ENCODE data around the gene ZDHHC19. TPM values are rescaled to one million over a fixed set of nuclear protein-coding genes. Genes with fewer than 3 reads are reported as not detected.
"Not testable (repeated sequence)": the region's sequence is repeated elsewhere in the genome, so short reads cannot be mapped to it uniquely, and the experiment has no call there.

Gene ZDHHC19
- polyA plus RNA-seq, 1 donor (not counting 4 experiments of a cell fraction or from before 2014, with no cell fraction given) = not detected

DNA sequence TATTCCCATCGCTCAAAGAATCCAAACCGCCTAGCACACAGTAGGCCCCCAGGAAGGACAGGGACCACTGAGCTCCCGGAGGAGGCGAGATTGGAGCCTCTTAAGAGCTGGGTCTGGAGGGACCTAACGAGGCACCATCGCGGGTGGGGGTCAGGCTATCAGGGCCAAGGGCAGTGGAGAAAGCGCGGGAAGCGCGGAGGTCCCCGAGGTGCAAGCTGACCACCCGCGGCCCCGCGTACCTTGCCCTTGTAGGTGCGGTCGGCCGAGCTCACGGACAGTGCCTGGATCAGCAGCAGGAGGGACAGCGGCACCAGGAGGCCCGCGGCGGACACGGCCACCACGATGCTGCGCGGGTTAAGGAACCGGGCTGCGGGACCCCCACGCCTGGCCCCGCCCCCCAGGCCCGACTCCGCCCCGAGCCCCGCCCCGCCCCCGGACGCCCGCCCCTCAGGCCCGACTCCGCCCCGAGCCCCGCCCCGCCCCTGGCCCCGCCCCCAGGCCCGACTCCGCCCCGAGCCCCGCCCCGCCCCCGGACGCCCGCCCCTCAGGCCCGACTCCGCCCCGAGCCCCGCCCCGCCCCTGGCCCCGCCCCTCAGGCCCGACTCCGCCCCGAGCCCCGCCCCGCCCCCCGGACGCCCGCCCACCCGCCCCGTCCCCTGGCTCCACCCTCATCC lies 3.9 kb downstream of the ZDHHC19 start:
- Histone ChIP-seq H3K4me1 (ENCODE audit: control insufficient read depth, extremely low read depth, insufficient read depth, low read length) (no peaks in the 10 kb centered on the region), H3K4me2 (ENCODE audit: control insufficient read depth, extremely low read depth, insufficient read depth, low read depth, low read length) (peak overlapping the region; percentile 45), H3K9me1 (ENCODE audit: control insufficient read depth, extremely low read depth, insufficient read depth, low read length) (no peaks in the 10 kb centered on the region), H3K27me3 (ENCODE audit: control insufficient read depth, extremely low read depth, insufficient read depth, low read length) (peaks cover 8% of the 10 kb centered on the region), H3K9me3 (ENCODE audit: control insufficient read depth, low read depth, low read length) (no peaks in the 10 kb centered on the region), H3K9ac (ENCODE audit: control insufficient read depth, extremely low read depth, insufficient read depth, low read length) (no peak overlapping the region), H3K27ac (ENCODE audit: control insufficient read depth, insufficient read depth, low read length) (no peak overlapping the region), H4K20me1 (ENCODE audit: control insufficient read depth, extremely low read depth, insufficient read depth, low read length) (no peaks in the 10 kb centered on the region), H3K4me3 (ENCODE audit: control insufficient read depth in 2 of 3, extremely low read depth in 1 of 3, insufficient read depth in 2 of 3, low read depth in 1 of 3, low read length in 3 of 3) (no peak overlapping the region), H2AFZ (ENCODE audit: control insufficient read depth, low read length) (no peak overlapping the region), H3K36me3 (ENCODE audit: control insufficient read depth in 2 of 2, extremely low read depth in 1 of 2, insufficient read depth in 2 of 2, low read length in 2 of 2) (no peaks in the 10 kb centered on the region), H3K79me2 (ENCODE audit: control insufficient read depth, insufficient read depth, low read length) (no peaks in the 10 kb centered on the region)
- dilution Hi-C loops (cut with MboI; ENCODE audit: extremely low pct_ligation_motif_present, low sequenced_read_pairs) = no loop called here
- FAIRE-seq (no peak), DNase-seq (ENCODE audit: low read depth, low spot score) (no peak)
- TF ChIP-seq EZH2 (IDR thresholded peaks at IDR 0.05; ENCODE audit: low read length) = no peak
- TF ChIP-seq, protein P1, sequence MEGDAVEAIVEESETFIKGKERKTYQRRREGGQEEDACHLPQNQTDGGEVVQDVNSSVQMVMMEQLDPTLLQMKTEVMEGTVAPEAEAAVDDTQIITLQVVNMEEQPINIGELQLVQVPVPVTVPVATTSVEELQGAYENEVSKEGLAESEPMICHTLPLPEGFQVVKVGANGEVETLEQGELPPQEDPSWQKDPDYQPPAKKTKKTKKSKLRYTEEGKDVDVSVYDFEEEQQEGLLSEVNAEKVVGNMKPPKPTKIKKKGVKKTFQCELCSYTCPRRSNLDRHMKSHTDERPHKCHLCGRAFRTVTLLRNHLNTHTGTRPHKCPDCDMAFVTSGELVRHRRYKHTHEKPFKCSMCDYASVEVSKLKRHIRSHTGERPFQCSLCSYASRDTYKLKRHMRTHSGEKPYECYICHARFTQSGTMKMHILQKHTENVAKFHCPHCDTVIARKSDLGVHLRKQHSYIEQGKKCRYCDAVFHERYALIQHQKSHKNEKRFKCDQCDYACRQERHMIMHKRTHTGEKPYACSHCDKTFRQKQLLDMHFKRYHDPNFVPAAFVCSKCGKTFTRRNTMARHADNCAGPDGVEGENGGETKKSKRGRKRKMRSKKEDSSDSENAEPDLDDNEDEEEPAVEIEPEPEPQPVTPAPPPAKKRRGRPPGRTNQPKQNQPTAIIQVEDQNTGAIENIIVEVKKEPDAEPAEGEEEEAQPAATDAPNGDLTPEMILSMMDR (optimal IDR thresholded peaks at IDR 0.05 in 1 of 3, IDR thresholded peaks at IDR 0.05 in 1 of 3, conservative IDR thresholded peaks at IDR 0.05 in 1 of 3; ENCODE audit: extremely low read depth in 1 of 3, insufficient read depth in 2 of 3, low read length in 3 of 3) = no peak

DNA sequence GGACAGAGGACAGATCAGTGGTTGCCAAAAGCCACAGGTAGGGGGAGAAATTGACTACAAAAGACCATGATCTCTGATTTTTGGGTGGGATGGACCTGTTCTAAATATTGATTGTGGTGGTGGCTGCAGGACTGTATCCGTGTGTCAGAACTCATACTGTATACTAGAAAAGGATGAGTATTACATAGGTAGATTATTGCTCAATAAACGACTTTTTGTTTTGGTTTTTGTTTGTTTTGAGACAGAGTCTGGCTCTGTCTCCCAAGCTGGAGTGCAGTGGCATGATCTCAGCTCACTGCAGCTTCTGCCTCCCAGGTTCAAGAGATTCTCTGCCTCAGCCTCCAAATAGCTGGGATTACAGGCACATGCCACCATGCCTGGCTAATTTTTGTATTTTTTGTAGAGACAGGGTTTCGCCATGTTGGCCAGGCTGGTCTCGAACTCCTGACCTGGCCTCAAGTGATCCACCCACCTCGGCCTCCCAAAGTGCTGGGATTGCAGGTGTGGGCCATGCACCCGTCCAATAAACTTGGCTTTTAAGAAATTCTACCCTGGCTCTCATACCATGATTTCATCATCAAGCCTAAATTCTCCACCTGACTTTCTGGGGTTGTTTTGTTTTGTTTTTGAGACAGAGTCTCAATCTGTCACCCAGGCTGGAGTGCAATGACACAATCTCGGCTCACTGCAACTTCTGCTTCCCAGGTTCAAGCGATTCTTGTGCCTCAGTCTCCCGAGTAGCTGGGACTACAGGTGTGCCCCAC lies 5.6 kb downstream of the ZDHHC19 start:
- H3K79me2 ChIP-seq (ENCODE audit: control insufficient read depth, insufficient read depth, low read length); H3K9me3 ChIP-seq (ENCODE audit: control insufficient read depth, low read depth, low read length); FAIRE-seq; H3K4me1 ChIP-seq (ENCODE audit: control insufficient read depth, extremely low read depth, insufficient read depth, low read length); H3K27me3 ChIP-seq (ENCODE audit: control insufficient read depth, extremely low read depth, insufficient read depth, low read length); H3K9me1 ChIP-seq (ENCODE audit: control insufficient read depth, extremely low read depth, insufficient read depth, low read length); dilution Hi-C loops (cut with MboI; ENCODE audit: extremely low pct_ligation_motif_present, low sequenced_read_pairs); H3K4me3 ChIP-seq (ENCODE audit: control insufficient read depth in 2 of 3, extremely low read depth in 1 of 3, insufficient read depth in 2 of 3, low read depth in 1 of 3, low read length in 3 of 3); H3K4me2 ChIP-seq (ENCODE audit: control insufficient read depth, extremely low read depth, insufficient read depth, low read depth, low read length); H2AFZ ChIP-seq (ENCODE audit: control insufficient read depth, low read length); H3K27ac ChIP-seq (ENCODE audit: control insufficient read depth, insufficient read depth, low read length); H3K36me3 ChIP-seq (ENCODE audit: control insufficient read depth in 2 of 2, extremely low read depth in 1 of 2, insufficient read depth in 2 of 2, low read length in 2 of 2); H3K9ac ChIP-seq (ENCODE audit: control insufficient read depth, extremely low read depth, insufficient read depth, low read length); H4K20me1 ChIP-seq (ENCODE audit: control insufficient read depth, extremely low read depth, insufficient read depth, low read length); DNase-seq (ENCODE audit: low read depth, low spot score): not testable (repeated sequence)

Data from keratinocyte (primary cell).